ENCODE measurements around the gene HIVEP3.
A peak's percentile ranks its signal among the peaks of the same experiment; 100 is the strongest.

Gene HIVEP3

DNA sequence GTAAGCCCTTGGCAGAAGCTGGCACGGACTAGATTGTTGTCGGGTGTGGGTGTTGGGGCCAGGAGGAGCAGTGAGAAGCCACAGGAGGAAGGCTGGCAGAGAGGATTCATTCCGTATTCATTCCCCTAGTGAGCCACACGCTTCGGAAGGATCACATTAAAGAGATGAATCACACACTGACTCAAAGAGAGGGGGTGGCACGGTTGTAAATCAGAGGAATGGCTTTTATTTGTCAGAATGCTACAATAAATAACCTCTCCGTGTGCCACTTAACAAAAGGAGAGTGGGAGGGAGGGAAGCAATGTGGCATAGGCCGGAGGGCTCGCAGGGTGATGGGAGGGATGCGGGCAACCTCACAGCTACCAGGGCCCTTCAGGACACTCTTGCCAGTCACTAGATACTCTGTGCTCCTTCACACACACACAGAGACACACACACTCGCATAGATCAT, 135.5 kb downstream of the HIVEP3 start:
- DNase-seq = no peak

GRCh38 chr1:41780916-41781315, 137.8 kb downstream of the HIVEP3 start:
- DNase-seq = no peak

- no peak for DNase-seq
Measured at GRCh38 chr1:41780322-41780721, 138.4 kb downstream of the HIVEP3 start.

DNA sequence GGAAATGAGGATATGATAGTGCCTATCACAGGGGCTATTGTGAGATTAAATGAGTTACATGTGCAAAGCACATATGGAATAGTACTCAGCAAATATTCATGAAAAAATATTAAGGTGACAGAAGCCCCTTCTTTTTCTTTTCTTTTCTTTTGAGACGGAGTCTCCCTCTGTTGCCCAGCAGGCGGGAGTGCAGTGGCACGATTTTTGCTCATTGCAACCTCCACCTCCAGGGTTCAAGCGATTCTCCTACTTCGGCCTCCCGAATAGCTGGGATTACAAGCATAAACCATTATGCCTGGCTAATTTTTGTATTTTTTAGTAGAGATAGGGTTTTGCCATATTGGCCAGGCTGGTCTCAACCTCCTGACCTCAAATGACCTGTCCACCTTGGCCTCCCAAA, 139.4 kb downstream of the HIVEP3 start:
- no peak for DNase-seq

DNA sequence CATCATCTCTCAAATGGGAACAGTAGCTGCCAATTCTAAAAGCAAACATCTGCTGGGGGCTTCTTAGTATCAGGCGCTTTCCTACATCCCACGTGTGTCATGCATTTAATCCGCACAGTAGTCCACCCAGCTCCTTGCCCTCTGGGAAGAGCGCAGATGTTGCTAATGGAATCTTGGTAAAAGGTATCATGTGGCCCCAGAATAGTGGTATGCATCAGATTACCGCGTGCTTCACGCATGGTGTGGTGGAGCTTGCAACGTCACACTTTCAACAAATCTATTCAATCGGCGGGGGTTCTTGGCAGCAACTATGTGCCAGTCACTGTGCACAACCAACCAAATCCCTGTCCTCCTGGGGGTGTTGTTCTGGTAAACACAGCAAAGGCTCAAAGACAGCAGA, 141.0 kb downstream of the HIVEP3 start:
- DNase-seq = no peak

DNA sequence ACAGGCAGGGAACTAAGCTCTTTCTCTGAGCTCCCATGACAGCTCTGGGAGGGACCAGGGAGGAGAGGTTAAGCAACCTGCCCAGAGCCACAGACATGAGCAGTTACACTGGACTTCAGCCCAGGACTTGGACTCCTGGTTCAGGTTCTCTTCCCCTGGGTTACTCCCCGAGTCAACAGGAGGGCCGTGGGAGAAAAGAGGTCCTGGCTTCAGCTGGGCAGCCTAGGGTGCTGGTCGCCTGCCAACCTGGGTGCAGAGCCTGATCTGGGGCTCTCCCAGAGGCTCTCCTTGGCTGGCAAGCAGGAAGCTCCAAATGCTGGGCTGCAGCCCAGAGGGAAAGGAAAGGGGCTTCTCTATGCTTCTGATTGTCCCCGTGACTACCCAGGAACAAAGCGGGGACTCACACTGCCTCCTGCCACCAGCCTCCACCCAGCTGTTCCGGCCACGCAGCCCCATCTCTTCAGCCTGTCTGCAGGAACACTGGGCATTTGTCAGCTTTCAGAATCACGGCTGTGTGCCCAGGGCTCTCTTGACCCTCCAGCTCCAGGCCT, 141.8 kb downstream of the HIVEP3 start:
- DNase-seq = no peak

DNA sequence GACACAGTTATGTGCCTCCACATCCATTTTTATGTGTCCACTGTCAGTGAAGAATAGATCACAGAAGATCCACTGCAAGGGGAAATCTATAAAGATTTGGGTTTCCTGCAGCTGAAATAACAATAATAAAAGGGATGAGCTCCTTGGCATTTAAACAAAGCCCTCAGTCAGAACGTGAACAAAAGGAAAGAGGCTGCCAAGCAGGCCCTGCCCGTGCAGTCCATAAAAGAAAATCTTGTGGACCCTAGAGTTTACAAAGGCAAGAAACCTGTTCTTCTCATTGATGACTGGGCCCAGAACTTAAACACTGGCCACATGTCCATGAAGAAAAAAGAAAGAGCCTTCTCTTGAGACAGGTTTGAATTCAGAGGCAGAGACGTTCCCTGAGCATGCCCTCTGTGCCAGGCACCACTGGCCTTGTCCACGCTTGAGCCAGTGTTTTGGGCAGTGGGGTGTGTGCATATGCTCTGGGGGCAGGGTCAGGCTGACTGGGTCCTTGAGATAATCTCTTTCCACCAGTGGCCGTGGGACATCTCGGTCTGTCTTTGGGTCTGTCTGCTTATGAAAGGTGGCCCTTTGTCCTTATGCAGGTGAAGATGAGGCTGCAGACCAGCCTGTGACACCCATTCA, 142.7 kb downstream of the HIVEP3 start:
- no peak for DNase-seq

DNA sequence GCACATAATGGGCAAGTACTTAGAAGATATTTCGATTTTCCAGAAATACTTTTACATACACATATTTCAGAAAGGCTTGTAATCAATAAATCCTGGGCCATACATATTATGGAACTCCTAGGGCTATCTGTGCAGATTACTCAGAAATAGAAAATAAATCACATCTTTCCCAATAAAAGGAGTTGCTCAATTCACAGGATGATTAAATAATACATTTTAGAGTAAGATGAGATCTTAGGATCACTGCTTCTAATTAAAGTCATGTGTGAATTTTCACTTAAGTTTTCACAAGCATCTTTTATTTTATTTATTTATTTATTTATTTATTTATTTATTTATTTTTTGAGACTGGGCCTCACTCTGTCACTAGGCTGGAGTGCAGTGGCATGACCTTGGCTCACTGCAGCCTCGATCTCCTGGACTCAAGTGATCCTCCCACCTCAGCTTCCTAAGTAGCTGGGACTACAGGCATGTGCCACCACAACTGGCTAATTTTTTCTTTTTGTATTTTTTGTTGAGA, 144.2 kb downstream of the HIVEP3 start:
- DNase-seq = no peak

DNA sequence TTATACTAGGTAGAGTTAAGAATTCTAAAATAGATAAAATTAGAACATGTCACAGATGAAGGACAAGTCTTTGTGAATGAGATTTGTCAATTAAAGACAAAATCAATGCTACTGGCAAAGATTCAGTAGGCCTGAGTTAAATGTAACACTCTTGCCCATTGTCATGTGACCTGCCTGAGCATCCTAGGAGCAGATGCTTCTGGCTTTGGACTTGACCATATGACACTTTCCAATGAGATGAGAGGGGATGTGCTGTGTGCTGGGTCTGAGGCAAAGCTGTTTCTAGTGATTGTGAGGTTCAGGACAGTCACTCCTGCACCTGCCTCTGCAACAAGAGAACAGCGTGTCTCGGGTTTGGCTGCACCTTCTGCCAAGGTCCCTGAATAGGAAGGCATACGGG, 144.9 kb downstream of the HIVEP3 start:
- peak; percentile 10 to 17 for DNase-seq

DNA sequence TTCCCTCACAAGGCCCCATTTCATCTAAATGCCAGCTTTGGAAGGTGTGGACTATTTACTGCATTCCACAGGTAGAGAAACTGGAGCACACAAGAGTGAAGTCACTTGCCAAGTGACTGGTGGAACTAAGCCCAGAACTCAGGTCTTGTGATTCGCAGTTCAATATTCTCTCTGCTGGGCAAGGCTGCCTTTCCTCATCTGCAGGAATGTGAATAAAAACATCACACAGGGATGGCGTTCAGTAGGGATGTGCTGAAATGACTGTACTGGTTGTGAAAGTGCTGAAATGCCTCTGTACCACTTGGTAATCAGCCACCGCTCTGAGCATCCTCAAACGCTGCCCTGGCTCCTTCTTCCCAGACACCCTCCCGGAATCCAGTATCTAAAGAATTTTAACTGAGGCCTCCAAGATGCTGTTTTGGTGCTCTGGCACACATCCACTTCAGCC, 145.6 kb downstream of the HIVEP3 start:
- DNase-seq = no peak

DNA sequence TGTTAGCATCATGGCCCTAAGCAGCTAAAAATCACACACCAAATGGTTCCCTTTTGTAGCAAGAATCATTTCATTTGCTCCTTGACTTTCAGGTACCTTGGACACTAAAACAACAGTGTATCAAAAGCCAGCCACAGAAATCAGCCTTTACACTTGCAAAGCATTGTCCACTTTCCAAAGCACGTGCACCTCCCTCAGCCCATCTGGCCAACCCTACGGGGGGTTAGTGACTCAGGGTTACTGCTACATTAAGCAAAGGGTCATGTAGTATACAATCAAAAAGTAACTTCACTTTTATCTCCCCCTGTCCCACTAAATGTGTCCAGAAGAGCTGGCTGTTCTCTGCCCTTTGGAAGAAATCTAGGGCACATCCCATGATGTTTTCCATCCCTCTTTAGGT, 149.7 kb downstream of the HIVEP3 start:
- no peak for DNase-seq

DNA sequence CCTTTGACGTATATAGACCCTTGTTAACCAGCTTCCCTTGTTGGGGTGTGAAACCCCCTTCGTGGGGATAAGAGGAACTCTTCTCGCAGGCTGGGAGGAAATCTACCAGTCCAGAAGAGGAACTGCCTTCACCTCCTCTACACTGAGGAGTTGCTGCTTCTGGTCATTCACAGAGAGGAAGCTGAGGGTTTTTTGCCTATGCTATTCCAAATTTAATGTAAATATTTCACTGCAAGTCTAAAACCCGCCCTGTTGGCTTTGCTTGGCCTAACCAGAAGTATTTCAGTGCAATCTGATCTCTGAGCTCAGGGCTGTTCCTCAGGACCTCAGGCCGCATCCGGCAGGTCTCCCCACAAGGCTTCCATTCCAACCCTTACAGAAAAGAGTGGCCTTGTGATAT, 150.1 kb downstream of the HIVEP3 start:
- DNase-seq = no peak

- no peak for DNase-seq
Measured at GRCh38 chr1:41767534-41768525, 150.9 kb downstream of the HIVEP3 start.

DNA sequence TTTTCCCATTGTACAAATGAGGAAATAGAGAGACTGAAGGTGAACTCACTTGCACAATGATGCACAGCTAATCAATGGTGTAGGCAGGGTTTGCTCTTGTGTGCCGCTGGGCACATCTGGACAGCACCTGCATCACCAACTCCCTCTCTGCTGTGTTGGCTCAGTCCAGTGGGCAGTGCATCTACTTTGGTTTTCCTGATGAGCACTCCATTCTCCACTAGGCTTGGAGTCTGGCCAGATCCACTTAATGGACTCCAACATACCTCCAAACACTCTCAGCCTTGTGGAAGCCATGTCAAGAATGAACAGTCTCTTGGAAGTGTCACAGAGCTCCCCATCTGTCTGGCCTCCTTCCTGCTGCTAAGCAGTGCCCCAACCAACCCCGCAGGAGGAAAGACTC, 152.2 kb downstream of the HIVEP3 start:
- no peak for DNase-seq

DNA sequence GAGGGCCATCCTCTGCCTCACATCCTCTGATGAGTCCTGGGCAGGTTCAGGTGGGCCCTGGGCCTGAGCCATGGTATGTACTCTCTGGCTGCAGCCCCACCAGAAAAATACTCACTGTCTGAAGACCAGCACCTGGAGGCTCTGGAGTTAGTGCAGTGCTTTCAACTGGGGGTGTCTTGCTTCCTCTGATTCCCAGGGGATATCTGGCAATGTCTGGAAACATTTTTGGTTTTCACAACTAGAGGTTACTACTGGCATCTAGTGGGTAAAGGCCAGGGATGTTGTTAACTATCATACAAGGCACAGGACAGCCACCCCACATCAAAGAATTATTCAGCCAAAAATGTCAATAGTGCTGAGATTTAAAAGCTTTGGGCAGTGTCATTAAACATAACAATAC, 152.7 kb downstream of the HIVEP3 start:
- no peak for DNase-seq

- no peak for DNase-seq
Measured at GRCh38 chr1:41765152-41765551, 153.6 kb downstream of the HIVEP3 start.

DNA sequence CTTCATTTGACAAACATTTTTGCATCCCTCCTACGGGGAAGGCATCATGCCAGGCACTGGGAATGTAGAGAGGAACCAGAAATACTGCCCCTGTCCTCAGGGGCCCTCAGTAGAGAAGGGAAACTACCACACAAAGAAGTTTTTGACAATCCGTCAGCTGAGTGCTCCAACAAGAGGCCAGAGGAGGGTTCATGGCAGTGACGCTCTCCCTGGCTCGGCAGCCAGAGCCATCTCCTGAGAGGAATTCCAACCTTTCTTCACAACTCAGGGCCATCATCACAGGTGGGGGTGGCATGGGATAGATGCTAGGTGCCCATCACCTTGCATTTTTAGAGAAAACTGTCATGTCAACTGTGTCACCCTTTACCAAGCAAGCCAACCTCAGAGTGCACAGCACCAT, 154.1 kb downstream of the HIVEP3 start:
- DNase-seq = no peak

DNA sequence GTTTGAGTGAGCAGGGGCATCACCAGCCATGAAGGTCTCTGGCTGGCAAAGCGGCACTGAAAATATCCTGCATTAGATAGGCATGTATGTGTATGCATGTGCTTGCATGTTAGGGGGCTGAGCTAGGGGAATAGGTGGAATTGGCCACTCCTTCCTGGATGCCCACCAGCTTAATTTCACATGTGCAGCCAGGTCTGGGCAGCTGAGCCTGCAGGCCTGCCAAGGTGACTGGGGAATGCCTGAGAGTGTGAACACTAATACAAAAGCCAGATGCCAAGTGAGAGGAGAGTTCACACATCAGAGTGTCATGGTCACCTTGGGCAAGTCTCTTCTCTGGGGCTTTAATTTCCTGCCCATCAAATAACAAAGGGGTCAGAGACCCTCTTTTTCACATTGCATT, 155.9 kb downstream of the HIVEP3 start:
- no peak for DNase-seq

DNA sequence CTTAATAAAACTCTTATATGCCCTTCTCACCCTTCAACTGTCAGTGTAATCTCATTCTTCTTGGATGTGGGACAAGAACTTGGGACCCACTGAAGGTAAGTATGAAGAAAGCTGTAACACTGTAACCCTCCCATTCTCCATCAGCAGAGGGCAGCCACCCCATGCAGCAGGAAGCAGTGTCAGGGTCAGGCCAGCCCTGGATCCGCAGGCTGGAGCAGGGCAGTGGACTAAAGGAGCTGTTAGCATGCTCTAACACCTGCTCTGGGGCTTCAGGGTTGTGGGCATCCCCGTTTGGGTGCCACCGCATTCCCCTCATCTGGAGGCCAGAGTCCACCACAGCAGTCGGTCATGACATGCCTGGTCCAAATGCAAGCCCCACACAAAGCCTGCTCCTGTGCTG, 156.5 kb downstream of the HIVEP3 start:
- no peak for DNase-seq

- DNase-seq = no peak
Measured at GRCh38 chr1:41758904-41759548, 159.7 kb downstream of the HIVEP3 start.

DNA sequence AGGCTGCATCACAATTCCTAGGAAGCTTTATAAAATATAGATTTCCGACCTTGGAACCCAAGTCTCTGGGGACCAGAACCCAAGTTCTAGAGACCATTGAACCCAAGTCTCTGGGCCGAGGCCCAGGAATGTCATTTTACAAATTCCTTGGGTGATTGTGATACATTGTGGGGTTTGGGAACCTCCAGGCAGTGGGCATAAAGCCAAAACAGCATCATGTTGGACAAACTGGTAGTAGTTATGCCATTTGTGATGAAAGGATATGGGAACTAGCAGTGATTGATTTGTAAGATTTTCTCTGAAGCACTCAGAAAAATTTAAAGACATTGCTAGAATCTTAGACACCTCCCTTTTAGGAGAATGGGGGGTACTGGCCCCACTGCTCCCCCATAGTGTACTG, 160.2 kb downstream of the HIVEP3 start:
- DNase-seq = no peak

DNA sequence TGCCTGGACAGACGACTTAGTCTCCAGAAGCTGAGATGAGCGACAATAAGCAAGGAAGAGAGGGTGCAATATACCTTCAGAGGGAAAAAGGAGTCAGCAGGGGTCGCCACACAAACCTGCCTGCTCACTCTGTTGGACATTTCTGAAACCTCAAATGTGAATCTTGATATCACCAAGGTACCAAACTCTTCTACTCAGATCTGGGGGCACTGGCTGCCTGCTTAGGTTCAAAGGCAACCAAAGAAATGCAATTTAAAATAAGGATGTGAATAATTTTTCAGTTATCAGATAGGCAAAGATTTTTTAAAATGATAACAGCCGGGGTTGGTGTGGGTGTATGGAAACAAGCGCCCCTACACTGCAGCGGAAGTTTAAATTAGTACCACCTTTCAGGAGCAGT, 164.2 kb downstream of the HIVEP3 start:
- DNase-seq = no peak

- no peak for DNase-seq
Measured at GRCh38 chr1:41752514-41753170, 166.1 kb downstream of the HIVEP3 start.
